Stimulated activated CD4-positive, alpha-beta T cell treated with anti-CD3 and anti-CD28 coated beads, Interleukin-2, amount 100 ng/mL, for 4 hours (primary cell): ENCODE measurements around the gene SPRED2.

Experiments
- DNase-seq: peaks from one replicate; pipeline ENCODE4 v3.0.0-alpha.2; 2020; ENCODE audit warnings: low read depth

SPRED2 gene

GRCh38 chr2:65442420-65443020 is 10.1 kb upstream of the SPRED2 start:
- DNase-seq: no peak

GRCh38 chr2:65438137-65438899 is 5.9 kb upstream of the SPRED2 start:
- no peak for DNase-seq

- DNase-seq: no peak
These were observed 5.2 kb upstream of the SPRED2 start for GRCh38 chr2:65437392-65438135.

- DNase-seq: no peak
These were observed 4.4 kb upstream of the SPRED2 start for GRCh38 chr2:65436824-65437221.

- DNase-seq: no peak
These were observed 3.9 kb upstream of the SPRED2 start for GRCh38 chr2:65436169-65436823.

GRCh38 chr2:65435625-65436168 is 3.3 kb upstream of the SPRED2 start:
- no peak for DNase-seq

GRCh38 chr2:65434592-65435241 is 2.3 kb upstream of the SPRED2 start:
- no peak for DNase-seq

- DNase-seq: peak; percentile 11
These were observed 775 bp downstream of the SPRED2 start for GRCh38 chr2:65431421-65432226.

GRCh38 chr2:65430603-65431420 is 1.6 kb downstream of the SPRED2 start:
- DNase-seq: peak; percentile 49

GRCh38 chr2:65429786-65430602 is 2.4 kb downstream of the SPRED2 start:
- DNase-seq: no peak

GRCh38 chr2:65427532-65427931 is 4.9 kb downstream of the SPRED2 start:
- DNase-seq: no peak

- DNase-seq: no peak
These were observed 7.1 kb downstream of the SPRED2 start for GRCh38 chr2:65425276-65425675.

GRCh38 chr2:65424391-65424790 is 8.0 kb downstream of the SPRED2 start:
- DNase-seq: no peak

GRCh38 chr2:65421432-65421748 is 11.0 kb downstream of the SPRED2 start:
- no peak for DNase-seq

GRCh38 chr2:65420712-65421431 is 11.5 kb downstream of the SPRED2 start:
- DNase-seq: no peak

- DNase-seq: no peak
These were observed 14.8 kb downstream of the SPRED2 start for GRCh38 chr2:65417509-65418085.

GRCh38 chr2:65416945-65417344 is 15.5 kb downstream of the SPRED2 start:
- no peak for DNase-seq

GRCh38 chr2:65416321-65416720 is 16.1 kb downstream of the SPRED2 start:
- no peak for DNase-seq
